GM12865 (cell line): ENCODE data around the gene CREB3L2.

Experiments
- DNase-seq: peaks from one replicate; pipeline ENCODE4 v3.0.0; 2010; ENCODE audit warnings: low read depth
- H3K4me3 ChIP-seq: 2 replicates; pipeline ENCODE4 v1.5.1; 2011; ENCODE audit warnings: mild to moderate bottlenecking, low read depth, low read length, control low read depth
- CTCF ChIP-seq: IDR thresholded peaks from 2 replicates; pipeline ENCODE4 v1.5.1; 2011; ENCODE audit warnings: low read length, control low read depth, low read depth, inconsistent platforms; ENCODE audit not compliant: insufficient read depth; ENCODE audit errors: missing control alignments

CREB3L2 gene

GRCh38 chr7:137967143-137968018 lies 34.5 kb downstream of the CREB3L2 start:
- TF ChIP-seq CTCF, result no peak
- H3K4me3 ChIP-seq, result no peak overlapping the region
- DNase-seq, result no peak

GRCh38 chr7:137966641-137967142 lies 35.2 kb downstream of the CREB3L2 start:
- no peak for TF ChIP-seq CTCF
- H3K4me3 ChIP-seq, result no peak overlapping the region
- no peak for DNase-seq

- no peak for DNase-seq
- no peak for TF ChIP-seq CTCF
- H3K4me3 ChIP-seq, result no peak overlapping the region
These were observed 35.8 kb downstream of the CREB3L2 start for GRCh38 chr7:137965942-137966640.

GRCh38 chr7:137964824-137965545 lies 36.9 kb downstream of the CREB3L2 start:
- no peak for TF ChIP-seq CTCF
- no peak for DNase-seq
- no peak overlapping the region for H3K4me3 ChIP-seq

GRCh38 chr7:137962875-137963507 lies 38.9 kb downstream of the CREB3L2 start:
- no peak for DNase-seq
- no peak overlapping the region for H3K4me3 ChIP-seq
- no peak for TF ChIP-seq CTCF

- H3K4me3 ChIP-seq, result no peak overlapping the region
- TF ChIP-seq CTCF, result no peak
- no peak for DNase-seq
These were observed 39.4 kb downstream of the CREB3L2 start for GRCh38 chr7:137962491-137962874.
